Astrocyte (in vitro differentiated cells and primary cell): ENCODE results near the gene ORMDL3. TPM values are rescaled to one million over a fixed set of nuclear protein-coding genes. Genes with fewer than 3 reads are reported as not detected.
"Not testable (repeated sequence)": the region's sequence is repeated elsewhere in the genome, so short reads cannot be mapped to it uniquely, and the experiment has no call there.

Experiments used
- DNase-seq: peaks from one replicate; pipeline ENCODE4 v3.0.0-alpha.2; 2010; ENCODE audit warnings: low read depth
- FAIRE-seq: peaks from 2 replicates; lab custom pipeline; 2011; peaks lifted over from hg19 to GRCh38; lab: Jason Lieb, UNC
- H2AFZ ChIP-seq: 2 replicates; pipeline ENCODE4 v1.6.0; 2012; ENCODE audit warnings: low read depth, low read length, inconsistent platforms
- H3K27ac ChIP-seq: 2 replicates; pipeline ENCODE4 v1.5.1; 2011; ENCODE audit warnings: low read depth, low read length, inconsistent platforms
- H3K27me3 ChIP-seq: 2 replicates; pipeline ENCODE4 v1.6.0; 2011; ENCODE audit warnings: low read length, inconsistent platforms; ENCODE audit not compliant: insufficient read depth
- H3K36me3 ChIP-seq: 2 replicates; pipeline ENCODE4 v1.5.1; 2011; ENCODE audit warnings: low read length, inconsistent platforms; ENCODE audit not compliant: insufficient read depth
- H3K4me1 ChIP-seq: 2 replicates; pipeline ENCODE4 v1.5.1; 2011; ENCODE audit warnings: low read length, inconsistent platforms; ENCODE audit not compliant: insufficient read depth
- H3K4me2 ChIP-seq: 2 replicates; pipeline ENCODE4 v1.6.0; 2012; ENCODE audit warnings: low read length, inconsistent platforms
- H3K4me3 ChIP-seq: 2 replicates; pipeline ENCODE4 v1.5.1; 2011; ENCODE audit warnings: low read depth, mild to moderate bottlenecking, low read length, inconsistent platforms; ENCODE audit not compliant: insufficient read depth
- H3K79me2 ChIP-seq: 2 replicates; pipeline ENCODE4 v1.6.0; 2012; ENCODE audit warnings: mild to moderate bottlenecking, low read length, inconsistent platforms; ENCODE audit not compliant: insufficient read depth
- H3K9ac ChIP-seq: 2 replicates; pipeline ENCODE4 v1.6.0; 2012; ENCODE audit warnings: mild to moderate bottlenecking, low read length, inconsistent platforms
- H3K9me3 ChIP-seq: 2 replicates; pipeline ENCODE4 v1.5.1; 2012; ENCODE audit warnings: low read depth, mild to moderate bottlenecking, low read length, inconsistent platforms; ENCODE audit not compliant: insufficient read depth
- H4K20me1 ChIP-seq: 2 replicates; pipeline ENCODE4 v1.6.0; 2012; ENCODE audit warnings: low read length, inconsistent platforms; ENCODE audit not compliant: insufficient read depth
- H3K27ac Mint-ChIP-seq: one replicate; pipeline ENCODE4 v1.8.0; 2021; ENCODE audit warnings: mild to moderate bottlenecking, mixed read lengths; ENCODE audit not compliant: unreplicated experiment
- H3K27me3 Mint-ChIP-seq: one replicate; pipeline ENCODE4 v1.8.0; 2021; ENCODE audit warnings: low read depth, mixed read lengths; ENCODE audit not compliant: unreplicated experiment
- H3K36me3 Mint-ChIP-seq: one replicate; pipeline ENCODE4 v1.8.0; 2021; ENCODE audit warnings: low read depth, mixed read lengths; ENCODE audit not compliant: unreplicated experiment
- H3K4me1 Mint-ChIP-seq: one replicate; pipeline ENCODE4 v1.8.0; 2021; ENCODE audit warnings: low read depth, mixed read lengths; ENCODE audit not compliant: unreplicated experiment
- H3K4me3 Mint-ChIP-seq: one replicate; pipeline ENCODE4 v1.8.0; 2021; ENCODE audit warnings: mild to moderate bottlenecking, moderate library complexity, mixed read lengths; ENCODE audit not compliant: unreplicated experiment
- H3K9me3 Mint-ChIP-seq: one replicate; pipeline ENCODE4 v1.8.0; 2021; ENCODE audit warnings: mild to moderate bottlenecking, mixed read lengths; ENCODE audit not compliant: unreplicated experiment
- CTCF ChIP-seq: IDR thresholded peaks from 2 replicates; pipeline ENCODE4 v1.5.1; 2011; ENCODE audit warnings: low read depth, mild to moderate bottlenecking, inconsistent platforms, low read length, moderate library complexity; ENCODE audit not compliant: insufficient read depth
- EZH2 ChIP-seq: IDR thresholded peaks from 2 replicates; pipeline ENCODE4 v1.6.1; 2012; ENCODE audit warnings: mild to moderate bottlenecking, low read length, inconsistent platforms; ENCODE audit not compliant: insufficient read depth
- total RNA-seq: library from RNA; stranded (reverse); gene quantifications from 2 replicates; pipeline ENCODE4 v1.2.1, GENCODE V29; 2021

The ORMDL3 gene
- total RNA-seq, 1 donor from 2014 or later: 65.3 TPM

- no peaks in the 10 kb centered on the region for H3K79me2 ChIP-seq
- no peak overlapping the region for H3K27ac ChIP-seq
- DNase-seq: no peak
- H3K27me3 ChIP-seq: no peaks in the 10 kb centered on the region
- peak overlapping the region; percentile 71 for H3K9ac ChIP-seq
- H3K4me3 ChIP-seq: peak overlapping the region; percentile 54
- FAIRE-seq: no peak
- H3K9me3 ChIP-seq: no peaks in the 10 kb centered on the region
- TF ChIP-seq EZH2: no peak
- TF ChIP-seq CTCF: no peak
- H2AFZ ChIP-seq: peak overlapping the region; percentile 81
- Mint-ChIP-seq H3K4me3 (peak overlapping the region; percentile 4), H3K9me3 (no peaks in the 10 kb centered on the region), H3K27me3 (peaks cover 9% of the 10 kb centered on the region), H3K36me3 (no peaks in the 10 kb centered on the region), H3K27ac (no peak overlapping the region), H3K4me1 (peaks cover 2% of the 10 kb centered on the region)
- no peaks in the 10 kb centered on the region for H4K20me1 ChIP-seq
- peaks cover 9% of the 10 kb centered on the region for H3K4me1 ChIP-seq
- peak overlapping the region; percentile 92 for H3K4me2 ChIP-seq
- no peaks in the 10 kb centered on the region for H3K36me3 ChIP-seq
Observed at GRCh38 chr17:39951924-39952679, 24.7 kb upstream of the ORMDL3 start.

GRCh38 chr17:39950871-39951348, 23.5 kb upstream of the ORMDL3 start:
- H3K4me1 Mint-ChIP-seq: peaks cover 2% of the 10 kb centered on the region
- Histone ChIP-seq H2AFZ (no peak overlapping the region), H3K9ac (no peak overlapping the region), H4K20me1 (no peaks in the 10 kb centered on the region), H3K27me3 (no peaks in the 10 kb centered on the region), H3K27ac (no peak overlapping the region), H3K4me3 (no peak overlapping the region), H3K4me2 (no peak overlapping the region), H3K36me3 (no peaks in the 10 kb centered on the region), H3K4me1 (peaks cover 9% of the 10 kb centered on the region), H3K9me3 (no peaks in the 10 kb centered on the region), H3K79me2 (no peaks in the 10 kb centered on the region)
- H3K36me3 Mint-ChIP-seq: no peaks in the 10 kb centered on the region
- peaks cover 9% of the 10 kb centered on the region for H3K27me3 Mint-ChIP-seq
- TF ChIP-seq CTCF (no peak), EZH2 (no peak)
- FAIRE-seq: no peak
- H3K4me3 Mint-ChIP-seq: no peak overlapping the region
- no peak for DNase-seq
- no peak overlapping the region for H3K27ac Mint-ChIP-seq
- H3K9me3 Mint-ChIP-seq: no peaks in the 10 kb centered on the region

GRCh38 chr17:39949028-39949427, 21.6 kb upstream of the ORMDL3 start:
- H3K4me2 ChIP-seq: no peak overlapping the region
- H4K20me1 ChIP-seq: no peaks in the 10 kb centered on the region
- no peak overlapping the region for H3K4me3 ChIP-seq
- H3K27me3 ChIP-seq: no peaks in the 10 kb centered on the region
- peaks cover 14% of the 10 kb centered on the region for H3K27me3 Mint-ChIP-seq
- H3K27ac Mint-ChIP-seq: no peak overlapping the region
- H3K36me3 ChIP-seq: no peaks in the 10 kb centered on the region
- no peak for FAIRE-seq
- peaks cover 9% of the 10 kb centered on the region for H3K4me1 ChIP-seq
- H3K36me3 Mint-ChIP-seq: no peaks in the 10 kb centered on the region
- H3K9me3 Mint-ChIP-seq: no peaks in the 10 kb centered on the region
- peaks cover 2% of the 10 kb centered on the region for H3K4me1 Mint-ChIP-seq
- H3K9ac ChIP-seq: no peak overlapping the region
- no peaks in the 10 kb centered on the region for H3K79me2 ChIP-seq
- no peak overlapping the region for H3K27ac ChIP-seq
- no peak overlapping the region for H2AFZ ChIP-seq
- H3K9me3 ChIP-seq: no peaks in the 10 kb centered on the region
- TF ChIP-seq CTCF: no peak
- no peak for TF ChIP-seq EZH2
- no peak for DNase-seq
- H3K4me3 Mint-ChIP-seq: no peak overlapping the region

- not testable (repeated sequence) for H3K9me3 Mint-ChIP-seq, H2AFZ ChIP-seq, H3K9ac ChIP-seq, H3K79me2 ChIP-seq, H3K9me3 ChIP-seq, H3K36me3 ChIP-seq, H3K27ac ChIP-seq, H3K4me1 Mint-ChIP-seq, H3K36me3 Mint-ChIP-seq, H3K4me3 ChIP-seq, H4K20me1 ChIP-seq, H3K4me3 Mint-ChIP-seq, DNase-seq, FAIRE-seq, H3K4me1 ChIP-seq, H3K27me3 ChIP-seq, H3K27ac Mint-ChIP-seq, H3K4me2 ChIP-seq
- H3K27me3 Mint-ChIP-seq: peaks cover 14% of the 10 kb centered on the region
Observed at GRCh38 chr17:39948489-39948828, 21.1 kb upstream of the ORMDL3 start.
